HG02571 (cell line): ENCODE data around the gene SPOP.
"Not testable (repeated sequence)": the region's sequence is repeated elsewhere in the genome, so short reads cannot be mapped to it uniquely, and the experiment has no call there.

Experiments used
- ATAC-seq: cut with Tn5 transposase; IDR thresholded peaks from one replicate; pipeline ENCODE4 v1.9.1; 2021; ENCODE audit warnings: mild to moderate bottlenecking, moderate library complexity; ENCODE audit not compliant: unreplicated experiment

SPOP gene

GRCh38 chr17:49696233-49696761 lies 18.4 kb upstream of the SPOP start:
- no peak for ATAC-seq

- no peak for ATAC-seq
Observed at GRCh38 chr17:49695698-49696232, 17.9 kb upstream of the SPOP start.

GRCh38 chr17:49694847-49695697 lies 17.2 kb upstream of the SPOP start:
- no peak for ATAC-seq

- no peak for ATAC-seq
Observed at GRCh38 chr17:49692751-49693150, 14.9 kb upstream of the SPOP start.

GRCh38 chr17:49691677-49692191 lies 13.8 kb upstream of the SPOP start:
- ATAC-seq, result no peak

GRCh38 chr17:49691086-49691676 lies 13.3 kb upstream of the SPOP start:
- no peak for ATAC-seq

GRCh38 chr17:49690256-49690655 lies 12.4 kb upstream of the SPOP start:
- ATAC-seq, result no peak

- ATAC-seq, result no peak
Observed at GRCh38 chr17:49688848-49689247, 11.0 kb upstream of the SPOP start.

- no peak for ATAC-seq
Observed at GRCh38 chr17:49687878-49688491, 10.1 kb upstream of the SPOP start.

GRCh38 chr17:49681106-49681979 lies 3.4 kb upstream of the SPOP start:
- no peak for ATAC-seq

- no peak for ATAC-seq
Observed at GRCh38 chr17:49680314-49680713, 2.4 kb upstream of the SPOP start.

GRCh38 chr17:49677134-49677932 lies 564 bp downstream of the SPOP start:
- peak; percentile 52 for ATAC-seq

- ATAC-seq, result peak; percentile 47
Observed at GRCh38 chr17:49676276-49676868, 1.5 kb downstream of the SPOP start.

GRCh38 chr17:49674507-49674906 lies 3.4 kb downstream of the SPOP start:
- ATAC-seq, result no peak

- not testable (repeated sequence) for ATAC-seq
Observed at GRCh38 chr17:49673679-49674078, 4.2 kb downstream of the SPOP start.

- ATAC-seq, result no peak
Observed at GRCh38 chr17:49670641-49671040, 7.3 kb downstream of the SPOP start.

GRCh38 chr17:49670002-49670401 lies 7.9 kb downstream of the SPOP start:
- no peak for ATAC-seq

- no peak for ATAC-seq
Observed at GRCh38 chr17:49667854-49668253, 10.0 kb downstream of the SPOP start.

- ATAC-seq, result no peak
Observed at GRCh38 chr17:49664706-49665211, 13.1 kb downstream of the SPOP start.
